Lung microvascular endothelial cell (primary cell): Measurements from ENCODE around the gene NQO1. TPM values are rescaled to one million over a fixed set of nuclear protein-coding genes. Genes with fewer than 3 reads are reported as not detected.
"Not testable (repeated sequence)": the region's sequence is repeated elsewhere in the genome, so short reads cannot be mapped to it uniquely, and the experiment has no call there.

ENCODE experiments used
- DNase-seq, 2 donors: peaks; one replicate each; pipeline versions ENCODE4 v3.0.0 to v3.0.0-alpha.2; 2010; ENCODE audit warnings: low read depth in 2 of 2
- total RNA-seq: library from RNA; depleted of rRNA; stranded (reverse); fragments of >200 nt; gene quantifications from 2 replicates; pipeline ENCODE4 v1.2.1, GENCODE V29; 2014

NQO1 gene
- 25.2 and 217 TPM in 2 replicates for total RNA-seq

GRCh38 chr16:69726313-69727060 lies at the start of gene NQO1:
NQO1 (minus strand) TSS chr16:69726560; CDS start chr16:69726439, 121 bp downstream.
- peak; percentile 90 to 98 for DNase-seq

GRCh38 chr16:69775563-69775962 lies 49.2 kb upstream of the NQO1 start:
- no peak for DNase-seq

GRCh38 chr16:69773260-69773947 lies 47.0 kb upstream of the NQO1 start:
- no peak for DNase-seq

- no peak for DNase-seq
These were observed 45.2 kb upstream of the NQO1 start for GRCh38 chr16:69771651-69771967.

- no peak for DNase-seq
These were observed 43.0 kb upstream of the NQO1 start for GRCh38 chr16:69769404-69769803.

- DNase-seq: no peak
These were observed 42.3 kb upstream of the NQO1 start for GRCh38 chr16:69768666-69769065.

GRCh38 chr16:69767459-69768229 lies 41.3 kb upstream of the NQO1 start:
- no peak for DNase-seq

- no peak for DNase-seq
These were observed 37.2 kb upstream of the NQO1 start for GRCh38 chr16:69763599-69763942.

GRCh38 chr16:69762814-69763598 lies 36.6 kb upstream of the NQO1 start:
- peak; percentile 44 to 64 for DNase-seq

- peak; percentile 68 to 83 for DNase-seq
These were observed 35.8 kb upstream of the NQO1 start, which contains the start of gene WWP2 for GRCh38 chr16:69761983-69762813. WWP2 (plus strand) TSS chr16:69762332; CDS start chr16:69787011, 24,679 bp downstream.

GRCh38 chr16:69757375-69757774 lies 31.0 kb upstream of the NQO1 start:
- DNase-seq: not testable (repeated sequence)

- DNase-seq: no peak
These were observed 30.3 kb upstream of the NQO1 start for GRCh38 chr16:69756705-69757104.

- peak; percentile 98 to 99 for DNase-seq
These were observed 28.3 kb upstream of the NQO1 start, which contains the start of gene NOB1 for GRCh38 chr16:69754469-69755310. NOB1 (minus strand) TSS chr16:69754926; CDS start chr16:69754910, 16 bp downstream.

GRCh38 chr16:69754143-69754468 lies 27.7 kb upstream of the NQO1 start:
- DNase-seq: peak; percentile 13 to 16

GRCh38 chr16:69748694-69749345 lies 22.5 kb upstream of the NQO1 start:
- no peak for DNase-seq

GRCh38 chr16:69747115-69747514 lies 20.8 kb upstream of the NQO1 start:
- DNase-seq: no peak

GRCh38 chr16:69745959-69746358 lies 19.6 kb upstream of the NQO1 start:
- no peak for DNase-seq

GRCh38 chr16:69745232-69745612 lies 18.9 kb upstream of the NQO1 start:
- DNase-seq: no peak
